Pancreas (tissue), 10 donors: Measurements from ENCODE around the gene ASPRV1. TPM values are rescaled to one million over a fixed set of nuclear protein-coding genes. Genes with fewer than 3 reads are reported as not detected.

Experiments
- ATAC-seq, 4 donors: fragments of 200-7000 bp; cut with Tn5 transposase; one replicate each; pipeline versions ENCODE4 v1.8.0 to v1.9.1; 2020; ENCODE audit warnings: mild to moderate bottlenecking in 4 of 4, moderate library complexity in 4 of 4
- DNase-seq, 6 donors: peaks; one replicate each; pipeline ENCODE4 v3.0.0-alpha.2; 2020
- FAIRE-seq: peaks from 2 replicates; lab custom pipeline; 2012; peaks lifted over from hg19 to GRCh38; lab: Jason Lieb, UNC
- H3K27ac ChIP-seq, 4 donors: fragments of 200-600 bp; sonication (generic); 1 replicate in 3 of 4; 2 replicates in 1 of 4; pipeline versions ENCODE4 v1.5.0 to v1.8.0; 2020
- H3K27me3 ChIP-seq, 4 donors: fragments of 200-600 bp; one replicate each; pipeline ENCODE4 v1.8.0; 2021
- H3K36me3 ChIP-seq, 3 donors: fragments of 200-600 bp; sonication (generic) in 1 of 3; one replicate each; pipeline versions ENCODE4 v1.5.0 to v1.8.0; 2020 to 2021
- H3K4me1 ChIP-seq, 3 donors: fragments of 200-600 bp; one replicate each; pipeline ENCODE4 v1.8.0; 2021
- H3K4me3 ChIP-seq, 4 donors: fragments of 200-600 bp; sonication (generic) in 2 of 4; one replicate each; pipeline versions ENCODE4 v1.5.0 to v1.8.0; 2020 to 2021
- H3K9me3 ChIP-seq, 4 donors: fragments of 200-600 bp; one replicate each; pipeline ENCODE4 v1.8.0; 2021
- CTCF ChIP-seq, 4 donors: fragments of 200-600 bp; sonication (generic) in 3 of 4; IDR thresholded peaks; one replicate each; pipeline versions ENCODE4 v1.5.0 to v1.8.0; 2021; ENCODE audit warnings: antibody characterized with exemption in 4 of 4
- WGBS, 2 donors: extraction: QIAGEN DNeasy Blood & Tissue Kit; methylation state at CpG; one replicate each; pipeline ENCODE4 v1.1.7; 2013; 5-methylcytosine and 5-hydroxymethylcytosine counted together
- intact Hi-C, 3 donors: fragments of 100-400 bp; cut with DNase I; formaldehyde crosslinking; loops; one replicate each; pipeline versions ENCODE4 v1.11.1 to v1.14.2; 2022
- polyA plus RNA-seq, 2 donors: library from polyadenylated mRNA; stranded (reverse); fragments of 200-250 nt; gene quantifications; one replicate each; pipeline ENCODE4 v1.2.3, GENCODE V29; 2013
- total RNA-seq, 6 donors: library from RNA; stranded (reverse); fragmentation: NEBNext Ultra II Directional in 4 of 6; extraction: Animal tissue kit (Norgen Biotek cat#: 25700) in 4 of 6; gene quantifications; one replicate each; pipeline versions ENCODE4 v1.2.1 to v1.2.4, GENCODE V29; 2021 to 2023
- donor health status: healthy with polysubstance abuse.
- donor health status: DM: no; HTN: no; CAD: no; lungs with moderate emphysema.
- donor health status: DM: no; HTN: no; CAD: no.
- donor health status: control.
- donor health status: control.
- donor health status: Bipolar disorder and iron deficiency.
- donor health status: DM: yes; HTN: yes; CAD: no.
- donor health status: DM: no; HTN: no; CAD: no.
- donor health status: DM: no; HTN: no; CAD: no.
- donor health status: DM: yes; HTN: yes; CAD: no.

The ASPRV1 gene
- total and polyA plus RNA-seq, 8 donors, result 0.12 to 1.2 (median 0.29) TPM

- H3K27ac ChIP-seq, result no peak overlapping the region
- intact Hi-C loops, result no loop called here
- WGBS, 2 donors, result 89 to 90% methylated on average over 12 of the region's 12 CpGs
- ATAC-seq (peak in 1 of 4 donors; percentile 22), DNase-seq (no peak), FAIRE-seq (no peak)
- no peaks in the 10 kb centered on the region for H3K27me3 ChIP-seq
- no peak for TF ChIP-seq CTCF (IDR thresholded peaks at IDR 0.05)
- H3K4me3 ChIP-seq, result no peak overlapping the region
- no peaks in the 10 kb centered on the region for H3K9me3 ChIP-seq
- no peaks in the 10 kb centered on the region for H3K4me1 ChIP-seq
- H3K36me3 ChIP-seq, result peaks cover 0 to 8% (median 0%) of the 10 kb centered on the region in 3 donors
Measured at GRCh38 chr2:69989441-69990105, 28.1 kb upstream of the ASPRV1 start.

- WGBS, 2 donors, result 74 to 79% methylated on average over 3 of the region's 3 CpGs
- H3K27me3 ChIP-seq, result no peaks in the 10 kb centered on the region
- DNase-seq (no peak), FAIRE-seq (no peak), ATAC-seq (no peak)
- TF ChIP-seq CTCF (IDR thresholded peaks at IDR 0.05), result no peak
- H3K4me3 ChIP-seq, result no peak overlapping the region
- peaks cover 0 to 8% (median 0%) of the 10 kb centered on the region in 3 donors for H3K36me3 ChIP-seq
- intact Hi-C loops, result no loop called here
- H3K4me1 ChIP-seq, result no peaks in the 10 kb centered on the region
- H3K9me3 ChIP-seq, result no peaks in the 10 kb centered on the region
- H3K27ac ChIP-seq, result no peak overlapping the region
Measured at GRCh38 chr2:69989009-69989408, 27.6 kb upstream of the ASPRV1 start.

GRCh38 chr2:69988086-69988635 lies 26.7 kb upstream of the ASPRV1 start:
- no peak for FAIRE-seq
- no peak for TF ChIP-seq CTCF (IDR thresholded peaks at IDR 0.05)

GRCh38 chr2:69986691-69987090 lies 25.3 kb upstream of the ASPRV1 start:
- H3K4me1 ChIP-seq, result no peaks in the 10 kb centered on the region
- H3K4me3 ChIP-seq, result no peak overlapping the region
- FAIRE-seq, result no peak
- whole genome bisulfite sequencing, 2 donors, result 89 to 97% methylated on average over 4 of the region's 4 CpGs
- intact Hi-C loops, result no loop called here
- no peaks in the 10 kb centered on the region for H3K9me3 ChIP-seq
- no peaks in the 10 kb centered on the region for H3K27me3 ChIP-seq
- no peaks in the 10 kb centered on the region for H3K36me3 ChIP-seq
- no peak for TF ChIP-seq CTCF (IDR thresholded peaks at IDR 0.05)
- H3K27ac ChIP-seq, result no peak overlapping the region
- no peak for DNase-seq
- no peak for ATAC-seq

More at GRCh38 chr2:69988086-69988635, 26.7 kb upstream of the ASPRV1 start:
- Histone ChIP-seq H3K4me1 (no peaks in the 10 kb centered on the region), H3K27me3 (no peaks in the 10 kb centered on the region), H3K9me3 (no peaks in the 10 kb centered on the region), H3K4me3 (no peak overlapping the region), H3K27ac (no peak overlapping the region), H3K36me3 (no peaks in the 10 kb centered on the region)
- ATAC-seq (no peak), DNase-seq (no peak)
- intact Hi-C loops, result no loop called here
- 97% methylated on average over 5 of the region's 5 CpGs for WGBS, 2 donors

- 87 to 91% methylated on average over 10 of the region's 10 CpGs for WGBS, 2 donors
- no peaks in the 10 kb centered on the region for H3K9me3 ChIP-seq
- H3K4me1 ChIP-seq, result no peaks in the 10 kb centered on the region
- ATAC-seq (peak in 2 of 4 donors; percentile 68 to 80), FAIRE-seq (no peak), DNase-seq (peak in 1 of 6 donors; percentile 52)
- H3K27ac ChIP-seq, result no peak overlapping the region
- no peaks in the 10 kb centered on the region for H3K27me3 ChIP-seq
- TF ChIP-seq CTCF (IDR thresholded peaks at IDR 0.05), result no peak
- no peaks in the 10 kb centered on the region for H3K36me3 ChIP-seq
- intact Hi-C loops, result no loop called here
- no peak overlapping the region for H3K4me3 ChIP-seq
Measured at GRCh38 chr2:69985688-69986087, 24.3 kb upstream of the ASPRV1 start.
